GM19238 (cell line): Measurements from ENCODE around the gene PDIK1L.
"Not testable (repeated sequence)": the region's sequence is repeated elsewhere in the genome, so short reads cannot be mapped to it uniquely, and the experiment has no call there.

Source experiments
- DNase-seq: peaks from one replicate; pipeline ENCODE4 v3.0.0; 2011; ENCODE audit warnings: low spot score; ENCODE audit not compliant: insufficient read length

Gene PDIK1L

DNA sequence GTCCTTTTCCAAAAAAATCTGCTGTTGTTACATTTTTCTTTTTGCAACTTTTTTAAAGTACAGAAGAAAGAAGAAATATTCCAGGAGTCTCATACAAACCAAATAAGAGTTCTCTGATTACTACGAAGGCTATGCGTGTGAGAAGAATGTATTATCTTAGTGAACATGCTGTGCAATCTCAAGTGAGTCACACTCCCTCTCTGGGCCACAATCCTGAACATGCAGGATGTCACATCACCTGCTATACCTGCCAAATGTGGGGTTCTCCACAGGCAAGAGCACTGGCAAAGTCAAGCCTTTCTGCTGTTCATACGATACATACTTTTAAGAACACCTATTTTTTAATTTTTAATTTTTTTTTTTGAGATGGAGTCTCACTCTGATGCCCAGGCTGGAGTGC lies 22.5 kb upstream of the PDIK1L start:
- DNase-seq: no peak

DNA sequence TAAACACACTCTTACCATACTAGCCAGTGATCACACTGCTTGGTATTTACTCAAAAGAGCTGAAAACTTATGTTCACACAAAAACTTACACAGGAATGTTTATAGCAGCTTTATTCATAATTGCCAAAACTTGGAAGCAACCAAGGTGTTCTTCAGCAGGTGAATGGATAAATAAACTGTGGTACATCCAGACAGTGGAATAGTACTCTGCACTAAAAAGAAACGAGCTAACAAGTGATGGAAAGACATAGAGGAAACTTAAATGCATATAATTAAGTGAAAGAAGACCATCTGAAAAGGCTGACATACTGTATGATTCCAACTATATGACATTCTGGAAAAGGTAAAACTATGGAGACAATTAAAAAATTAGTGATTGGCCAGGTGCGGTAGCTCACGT lies 20.7 kb upstream of the PDIK1L start:
- no peak for DNase-seq

DNA sequence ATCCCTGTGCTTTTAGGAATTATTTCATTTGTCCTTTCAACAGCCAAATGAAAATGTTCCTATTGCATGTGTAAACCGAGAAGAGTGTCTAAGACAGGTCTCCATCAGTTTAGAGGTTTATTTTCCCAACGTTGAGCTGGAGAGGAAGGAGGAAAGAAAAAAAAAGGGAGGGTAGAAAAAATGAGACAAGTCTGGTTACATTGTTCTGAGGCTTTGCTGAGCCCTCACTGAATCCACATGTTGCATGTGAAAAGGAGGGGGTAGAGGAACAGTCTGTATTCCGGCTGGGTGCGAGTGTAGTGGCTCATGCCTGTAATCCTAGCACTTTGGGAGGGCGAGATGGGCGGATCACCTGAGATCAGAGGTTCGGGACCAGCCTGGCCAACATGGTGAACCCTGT lies 19.2 kb upstream of the PDIK1L start:
- no peak for DNase-seq

DNA sequence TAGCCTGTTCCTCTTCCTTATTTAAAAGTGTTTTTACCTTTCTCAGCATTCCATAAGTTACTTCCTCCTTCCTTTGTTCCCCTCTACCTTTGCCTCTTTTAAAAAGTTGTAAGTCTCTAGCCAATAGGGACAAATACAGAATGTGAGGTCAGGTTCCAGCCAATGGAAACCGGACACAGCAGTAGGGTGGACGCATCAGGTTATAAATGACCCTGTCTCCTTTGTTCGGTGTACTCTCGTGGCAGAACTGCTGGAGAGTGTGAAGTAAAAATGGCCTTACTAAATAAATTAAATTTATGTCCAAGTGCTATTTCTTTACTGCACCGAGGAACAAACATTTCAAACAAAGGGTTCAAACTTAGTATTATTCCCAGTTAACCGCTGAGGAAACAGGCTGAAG lies 18.1 kb upstream of the PDIK1L start:
- DNase-seq: not testable (repeated sequence)

DNA sequence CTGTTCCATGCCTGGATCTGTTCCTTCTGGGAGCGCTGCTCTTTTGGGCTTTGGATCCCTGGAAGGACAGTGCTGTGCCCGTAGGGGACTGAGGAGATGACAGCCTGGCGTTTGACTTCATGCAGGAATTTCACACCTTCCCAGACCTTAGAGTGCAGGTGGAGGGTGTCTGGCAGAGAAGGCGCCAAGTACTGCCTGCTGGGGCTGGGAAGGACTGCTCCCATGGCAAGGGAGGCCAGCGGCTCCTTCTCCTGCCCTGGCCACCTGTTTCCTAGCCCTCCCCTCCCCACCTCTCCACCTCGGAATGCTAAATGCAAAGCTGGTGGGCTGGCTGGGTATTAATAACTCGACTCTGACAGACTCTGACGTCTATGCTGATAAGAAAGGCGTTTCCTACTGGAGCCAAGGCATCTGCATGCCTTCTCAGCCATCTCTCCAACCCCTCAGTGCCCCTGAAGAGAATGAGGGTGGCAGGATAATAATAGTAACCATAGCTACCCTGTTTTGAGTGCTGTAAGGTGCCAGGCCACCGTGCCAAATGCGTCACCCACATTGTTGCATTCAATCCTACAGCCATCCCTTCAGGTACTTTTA lies 17.5 kb upstream of the PDIK1L start:
- DNase-seq: no peak

DNA sequence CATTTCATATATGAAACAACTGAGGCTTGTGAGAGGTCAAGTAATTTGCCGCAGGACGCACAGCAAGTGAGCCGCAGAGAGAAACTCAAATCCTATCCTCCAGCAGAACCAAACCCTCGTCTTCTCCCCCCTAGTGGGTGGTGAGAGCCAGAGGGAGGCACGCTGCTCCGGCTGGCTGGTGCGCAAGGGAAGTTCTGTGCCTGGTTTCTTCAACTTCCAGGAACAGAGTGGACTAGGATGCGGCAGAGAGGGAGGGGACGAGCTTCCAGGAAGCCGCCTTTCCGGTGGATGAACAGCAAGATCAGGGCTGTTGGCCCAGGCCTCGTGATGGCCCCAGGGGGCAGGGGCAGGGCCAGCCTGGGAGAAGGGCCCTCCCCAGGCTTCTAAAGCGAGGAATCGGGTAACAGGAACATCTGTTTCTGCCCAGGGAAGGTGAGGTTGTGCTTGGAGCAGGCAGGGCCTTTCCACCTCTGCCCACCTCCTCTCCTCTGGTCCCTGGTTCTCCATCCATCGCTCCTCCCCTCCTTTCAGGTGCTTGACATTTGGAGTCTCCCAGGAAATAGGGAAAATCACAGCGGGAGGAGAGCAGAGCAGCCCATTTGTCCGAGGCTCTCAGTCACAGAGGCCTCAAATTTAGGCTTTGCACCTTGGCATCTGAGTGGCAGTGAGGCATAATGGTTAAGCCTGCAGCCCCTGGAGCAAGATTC lies 16.8 kb upstream of the PDIK1L start:
- no peak for DNase-seq

DNA sequence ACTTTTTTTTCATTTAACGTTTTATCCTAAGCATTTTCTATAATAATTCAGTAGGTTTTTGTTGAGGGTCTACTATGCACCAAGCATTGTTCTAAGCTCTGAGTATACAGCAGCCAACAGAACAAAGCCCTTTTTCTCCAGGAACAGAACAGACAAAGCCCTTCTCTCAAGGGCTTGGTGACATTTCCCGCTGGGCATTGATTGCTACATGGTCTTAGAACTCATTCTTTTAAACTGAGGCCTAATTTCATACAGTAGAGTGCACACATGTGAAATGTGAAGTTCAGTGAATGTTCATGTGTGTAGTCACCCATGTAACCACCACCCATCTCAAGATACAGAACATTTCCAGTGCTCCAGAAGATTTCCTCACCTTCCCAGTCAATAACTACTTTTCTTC lies 15.2 kb upstream of the PDIK1L start:
- DNase-seq: no peak

DNA sequence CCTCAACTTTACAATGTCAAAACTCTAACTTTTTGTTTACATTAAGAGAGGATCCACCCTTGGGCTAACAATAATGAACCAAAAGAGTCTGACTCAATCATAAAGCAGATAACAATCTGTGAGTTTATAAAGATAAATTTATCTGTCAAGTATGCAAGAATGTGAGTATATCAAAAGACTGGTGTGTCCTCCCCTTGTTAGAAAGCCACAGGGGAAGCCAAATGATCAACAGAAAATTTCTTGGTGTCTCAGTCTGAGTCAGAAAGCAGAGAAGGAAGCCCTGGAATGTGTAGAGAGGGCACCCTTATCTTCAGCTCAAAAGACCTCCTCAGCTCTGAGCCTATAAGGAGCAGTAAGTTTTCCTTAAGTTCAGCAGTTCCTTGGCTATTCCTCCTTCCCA lies 13.9 kb upstream of the PDIK1L start:
- DNase-seq: no peak

DNA sequence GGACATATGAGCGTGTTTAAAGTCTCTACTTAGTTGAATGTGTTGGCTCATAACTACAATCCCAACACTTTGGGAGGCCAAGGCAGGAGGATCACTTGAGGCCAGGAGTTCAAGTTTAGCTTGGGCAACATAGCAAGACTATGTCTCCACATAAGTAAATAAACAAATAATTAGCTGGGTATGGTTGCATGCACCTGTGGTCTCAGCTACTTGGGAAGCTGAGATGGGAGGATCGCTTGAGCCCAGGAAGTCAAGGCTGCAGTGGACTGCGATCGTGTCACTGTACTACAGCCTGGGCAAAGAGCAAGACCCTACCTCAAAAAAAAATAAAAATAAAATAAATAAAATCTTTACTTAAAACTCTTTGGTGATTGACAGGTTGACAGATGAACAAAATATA lies 13.0 kb upstream of the PDIK1L start:
- DNase-seq: no peak

DNA sequence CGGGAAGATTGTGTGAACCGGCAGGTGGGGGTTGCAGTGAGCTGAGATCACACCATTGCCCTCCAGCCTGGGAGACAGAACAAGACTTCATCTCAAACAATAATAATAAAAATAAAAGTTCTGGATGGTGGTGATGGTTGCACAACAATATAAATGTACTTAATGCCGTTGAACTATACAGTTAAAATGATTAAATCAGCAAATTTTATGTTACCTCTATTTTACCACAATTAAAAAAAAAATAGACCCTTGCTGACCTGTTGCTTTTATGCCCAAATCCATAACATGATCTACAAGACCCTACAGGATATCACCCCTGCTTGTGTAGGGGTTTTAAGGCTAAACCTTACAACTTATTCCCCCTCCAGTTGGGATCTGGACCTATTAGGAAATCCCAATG lies 11.8 kb upstream of the PDIK1L start:
- DNase-seq: no peak

DNA sequence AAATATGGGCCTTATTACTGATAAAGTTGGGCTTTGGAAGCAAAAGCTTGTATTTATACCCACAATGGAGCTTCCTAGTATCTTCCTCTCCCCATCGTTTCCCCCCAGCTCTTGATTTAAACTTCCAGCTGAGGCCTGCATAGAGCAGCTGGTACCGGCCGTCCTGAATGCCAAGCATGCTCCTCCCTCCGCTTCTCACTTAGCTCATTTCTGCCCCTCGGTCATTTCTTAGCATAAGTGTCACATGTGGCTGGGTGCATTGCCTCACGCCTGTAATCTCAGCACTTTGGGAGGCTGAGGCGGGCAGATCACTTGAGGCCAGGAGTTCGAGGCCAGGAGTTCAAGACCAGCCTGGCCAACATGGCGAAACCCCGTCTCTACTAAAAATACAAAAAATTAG lies 11.4 kb upstream of the PDIK1L start:
- DNase-seq: not testable (repeated sequence)

DNA sequence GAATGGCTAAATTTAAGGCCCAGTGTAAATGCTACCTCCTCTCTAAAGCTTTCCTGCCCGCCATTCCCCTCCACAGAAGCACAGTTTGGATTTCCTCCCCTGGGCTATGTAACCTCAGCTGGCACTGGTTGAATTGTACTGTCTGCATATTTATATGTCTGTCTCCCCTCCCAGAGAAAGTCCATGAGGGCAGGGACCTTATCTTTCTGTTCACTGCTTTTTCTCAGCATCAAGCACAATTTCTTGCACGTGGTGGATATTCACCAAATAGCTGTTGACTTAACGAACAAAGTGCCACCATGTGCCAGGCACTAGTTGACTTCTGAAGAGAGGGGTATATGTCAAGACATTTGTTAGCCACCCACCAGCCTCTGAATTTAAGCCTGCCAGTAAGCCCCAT lies 9.5 kb upstream of the PDIK1L start:
- no peak for DNase-seq

DNA sequence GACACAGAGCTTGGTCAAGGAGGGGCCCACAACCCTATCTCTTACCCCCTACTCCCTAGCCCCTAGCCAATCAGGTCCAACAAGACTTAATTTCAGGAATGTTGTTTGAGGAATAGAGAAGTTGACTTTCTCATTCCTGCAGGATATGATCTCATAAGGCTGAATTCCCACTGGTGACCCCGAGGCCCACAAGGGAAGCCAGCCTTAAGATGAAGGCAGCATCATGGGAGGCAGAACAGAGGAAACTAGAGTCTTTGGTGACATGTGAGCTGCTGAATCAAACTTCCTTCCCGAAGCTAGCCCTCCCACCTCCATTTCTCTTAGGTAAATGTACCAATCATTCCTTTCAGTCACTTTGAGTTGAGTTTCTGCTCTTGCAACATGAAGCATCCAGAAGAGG lies 9.1 kb upstream of the PDIK1L start:
- no peak for DNase-seq

DNA sequence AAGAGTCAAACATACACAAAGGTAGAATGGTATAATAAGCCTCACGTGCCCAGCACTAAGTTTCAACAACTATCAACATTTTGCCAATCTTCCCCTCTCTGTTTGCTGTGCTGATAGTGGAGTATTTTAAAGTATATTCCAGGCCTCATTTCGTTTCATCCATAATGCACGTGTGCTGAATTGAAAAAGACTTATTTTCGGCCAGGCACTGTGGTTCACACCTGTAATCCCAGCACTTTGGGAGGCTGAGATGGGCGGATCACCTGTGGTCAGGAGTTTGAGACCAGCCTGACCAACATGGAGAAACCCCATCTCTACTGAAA lies 6.4 kb upstream of the PDIK1L start:
- not testable (repeated sequence) for DNase-seq

DNA sequence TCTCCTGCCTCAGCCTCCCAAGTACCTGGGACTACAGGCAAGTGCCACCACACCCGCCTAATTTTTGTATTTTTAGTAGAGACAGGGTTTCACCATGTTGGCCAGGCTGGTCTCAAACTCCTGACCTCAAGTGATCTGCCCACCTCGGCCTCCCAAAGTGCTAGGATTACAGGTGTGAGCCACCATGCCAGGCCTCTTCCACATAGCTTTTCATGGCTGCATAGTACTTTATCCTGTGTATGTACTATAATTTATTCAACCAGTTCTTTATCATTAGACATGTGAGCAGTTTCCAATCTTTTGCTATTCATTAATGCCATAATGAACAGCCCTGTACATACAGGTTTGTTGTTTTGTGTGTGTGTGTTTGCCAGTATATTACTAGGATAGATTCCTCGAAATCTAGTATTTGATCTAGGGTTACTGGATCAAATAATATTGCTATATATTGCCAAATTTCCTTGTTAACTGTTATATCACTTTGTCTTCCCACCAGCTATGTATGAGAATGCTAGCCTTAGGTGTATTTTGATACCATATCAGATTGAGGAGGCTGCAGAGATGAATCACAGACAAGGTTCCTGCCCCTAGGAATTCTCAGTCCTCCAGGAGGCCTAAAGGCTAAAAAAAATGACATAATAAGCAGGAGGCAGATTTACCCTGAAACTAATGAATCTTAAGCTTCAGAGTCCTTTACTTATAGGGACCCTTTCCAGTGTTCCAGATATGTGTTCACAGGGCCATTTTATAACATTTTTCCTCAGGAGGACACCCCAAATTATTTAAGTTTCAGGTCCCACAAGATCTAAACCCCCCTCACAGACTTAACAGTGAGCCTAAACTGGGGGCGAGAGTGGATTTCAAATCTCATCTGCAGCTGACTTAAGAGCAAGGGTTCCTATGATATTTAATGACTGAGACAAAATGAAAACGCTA lies 2.1 kb upstream of the PDIK1L start:
- no peak for DNase-seq

DNA sequence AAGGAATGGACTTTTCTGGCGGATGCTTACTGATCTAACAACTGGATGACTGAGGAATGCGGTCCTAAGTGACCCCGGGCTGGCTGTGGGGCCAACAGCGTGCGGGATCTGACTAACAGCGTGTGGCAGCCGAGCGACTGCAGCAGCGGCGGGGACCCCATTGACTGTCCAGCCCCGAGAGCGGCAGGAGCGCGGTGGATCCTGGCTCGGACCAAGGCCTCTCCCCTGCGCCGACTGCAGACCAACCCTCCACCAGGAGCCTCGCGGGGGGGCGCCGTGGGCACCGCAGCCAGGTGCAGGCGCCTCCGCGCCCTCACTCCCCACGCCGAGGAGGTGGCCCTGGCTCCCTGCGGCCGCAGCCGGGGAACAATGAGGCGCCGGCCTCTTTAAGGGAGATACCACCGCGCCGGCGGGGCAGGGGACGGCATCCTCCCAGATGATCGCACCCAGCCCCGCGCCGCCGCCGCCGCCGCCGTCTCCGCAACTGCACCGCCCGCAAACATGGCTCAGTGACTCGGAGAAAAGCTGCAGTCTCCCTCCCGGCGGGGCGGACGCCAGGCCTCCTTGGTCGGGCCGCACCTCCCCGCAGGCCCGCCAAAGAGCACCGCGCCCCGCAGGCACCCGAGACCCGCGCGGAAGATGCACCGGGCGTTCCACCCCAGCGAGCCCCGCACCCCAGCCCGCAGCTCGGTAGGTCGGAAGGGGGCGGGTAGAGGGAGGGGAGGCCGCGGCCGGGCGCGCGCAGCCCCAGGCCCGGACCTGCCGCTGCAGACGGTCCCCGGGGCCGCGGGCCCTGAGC lies 694 bp upstream of the PDIK1L start:
- peak; percentile 79 for DNase-seq

DNA sequence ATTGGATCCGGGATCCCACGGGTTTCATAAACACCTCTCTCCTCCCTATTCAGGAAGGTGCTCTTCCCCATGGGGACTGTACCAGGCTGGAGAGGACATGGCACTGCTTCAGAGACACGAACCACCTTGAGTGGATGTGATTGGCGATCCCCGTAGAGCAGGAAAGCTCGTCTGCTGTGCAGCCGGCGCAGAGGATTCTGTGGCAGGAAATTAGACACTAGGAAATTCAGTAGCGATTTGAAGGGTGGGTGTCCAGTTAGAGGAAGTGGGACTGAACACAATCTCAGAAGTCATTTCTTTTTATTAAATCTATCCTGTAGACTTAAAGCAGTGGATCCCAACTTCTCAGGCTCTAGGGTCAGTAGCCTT lies 767 bp downstream of the PDIK1L start:
- peak; percentile 15 for DNase-seq

DNA sequence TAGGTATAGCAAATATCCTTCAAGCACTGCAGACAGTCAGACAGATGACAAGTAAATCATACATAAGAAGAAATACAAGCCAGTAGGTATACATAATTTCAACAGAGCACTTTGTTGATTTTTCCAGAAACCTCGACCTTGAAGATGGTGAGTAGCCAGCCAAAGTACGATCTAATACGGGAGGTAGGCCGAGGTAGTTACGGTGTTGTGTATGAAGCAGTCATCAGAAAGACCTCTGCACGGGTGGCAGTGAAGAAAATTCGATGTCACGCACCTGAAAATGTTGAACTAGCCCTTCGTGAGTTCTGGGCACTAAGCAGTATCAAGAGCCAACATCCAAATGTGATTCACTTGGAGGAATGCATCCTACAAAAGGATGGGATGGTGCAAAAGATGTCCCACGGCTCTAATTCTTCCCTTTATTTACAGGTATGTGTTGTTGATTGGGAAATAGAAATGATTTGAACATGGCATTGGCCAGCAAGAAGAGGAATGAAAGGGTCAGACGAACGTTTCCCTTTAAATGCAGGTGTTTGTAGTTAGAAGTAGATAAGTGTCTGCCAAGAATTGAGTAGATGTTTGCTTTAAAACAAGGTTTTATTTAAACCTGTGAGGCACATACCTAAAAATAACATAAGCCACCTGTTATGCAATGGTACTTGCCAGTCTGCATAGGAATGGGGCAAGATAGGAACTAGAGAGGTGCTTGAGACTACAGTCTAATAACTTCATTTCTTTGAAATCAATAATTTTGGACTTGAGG lies 2.7 kb downstream of the PDIK1L start:
- no peak for DNase-seq

DNA sequence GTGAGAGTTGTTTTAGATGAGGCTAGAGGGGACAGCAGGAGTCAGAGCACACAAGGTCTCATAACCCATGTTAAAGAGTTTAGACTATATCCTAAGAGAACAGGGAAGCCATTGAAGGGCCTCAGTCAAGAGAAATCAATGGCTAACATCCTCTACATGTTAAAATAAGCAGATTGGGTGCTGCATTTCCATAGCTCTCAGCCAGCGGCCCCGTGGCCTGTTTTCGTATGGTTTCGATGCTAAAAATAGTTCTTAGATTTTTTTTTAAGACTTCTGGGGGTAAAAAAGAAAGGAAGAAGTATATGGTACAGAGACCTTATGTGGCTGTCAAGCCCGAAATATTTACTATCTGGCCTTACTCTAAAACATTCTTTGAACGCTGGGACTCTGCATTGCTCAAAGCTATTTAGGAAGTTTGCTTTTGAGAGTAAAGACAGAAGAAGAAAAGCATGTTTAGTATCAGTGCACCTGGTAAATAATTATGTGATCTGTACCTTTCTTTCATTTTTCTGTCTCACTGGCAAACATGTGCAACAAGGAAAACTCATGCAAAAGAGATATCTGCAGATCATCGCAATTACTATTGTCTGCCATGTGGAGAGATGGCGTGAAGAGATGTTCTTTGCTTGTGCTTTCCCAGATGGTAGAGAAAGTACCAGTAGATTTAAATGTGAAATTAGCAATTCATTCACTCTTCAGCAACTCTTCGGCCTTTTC lies 8.4 kb downstream of the PDIK1L start:
- DNase-seq: peak; percentile 19
